ENCODE results near the gene GFI1. TPM values are rescaled to one million over a fixed set of nuclear protein-coding genes. Genes with fewer than 3 reads are reported as not detected.
"Not testable (repeated sequence)": the region's sequence is repeated elsewhere in the genome, so short reads cannot be mapped to it uniquely, and the experiment has no call there.

Gene GFI1
- 0.31 and 0.47 TPM in 2 replicates for total RNA-seq (2022)
- Bru-seq, nascent RNA: percentile 29 among the genes with signal in this experiment
- percentile 19 among the genes with signal in this experiment for BruChase-seq, experiment 1, labeled RNA remaining after a 6-hour chase
- percentile 28 among the genes with signal in this experiment for BruChase-seq, experiment 2, labeled RNA remaining after a 2-hour chase
- long read RNA-seq: 0 reads

DNA sequence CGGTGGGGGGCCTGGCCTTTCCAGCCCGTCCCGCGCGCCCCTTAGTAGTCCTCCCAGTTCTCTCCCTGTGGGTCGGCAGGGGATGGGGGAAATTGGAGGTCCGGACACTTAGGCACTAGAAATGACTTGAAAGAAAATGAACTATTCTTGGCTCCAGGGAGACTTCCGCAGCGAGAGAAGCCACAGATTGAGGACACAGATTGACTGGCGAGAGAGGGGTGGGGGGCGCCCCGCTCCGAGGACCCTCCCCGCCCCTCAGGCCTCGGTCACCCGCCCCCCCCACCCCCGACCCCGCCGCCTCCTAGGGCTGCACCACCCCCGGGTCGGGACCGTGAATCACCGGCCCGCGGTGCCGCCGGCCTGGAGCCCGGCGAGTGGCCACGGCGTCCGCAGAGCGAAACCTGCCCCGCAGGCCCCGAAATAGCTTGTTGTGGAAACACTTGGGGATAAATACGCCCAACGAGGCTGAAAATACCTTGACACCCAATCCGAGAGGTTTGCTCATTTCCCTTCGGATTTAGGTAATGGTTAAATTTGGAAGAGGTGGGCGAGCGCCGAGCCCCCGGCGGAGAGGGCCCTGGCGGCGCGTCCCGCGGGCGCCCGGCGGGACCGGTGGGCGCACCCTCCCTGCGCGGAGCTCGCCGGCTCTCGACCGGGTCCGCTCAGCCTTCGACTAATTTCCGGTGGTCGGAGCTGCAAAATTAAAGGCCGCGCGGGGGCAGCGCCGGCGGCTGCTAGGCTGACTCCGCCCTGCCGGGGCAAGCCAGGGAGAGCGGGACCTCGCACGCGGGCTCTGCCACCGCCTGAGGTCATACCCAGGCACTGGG, at the start of gene GFI1:
Gene GFI1, minus strand, starts transcription at position 675 of the 827 bp plus-strand sequence. CDS start 3,438 bp downstream, outside the sequence.
- Mint-ChIP-seq H3K4me3 (ENCODE audit: low read depth, unreplicated experiment) (peak within 1 kb of the TSS; percentile 75), H3K4me1 (ENCODE audit: low read depth, unreplicated experiment) (peaks cover 11% of the 10 kb centered on the region), H3K9me3 (ENCODE audit: low read depth, unreplicated experiment) (no peaks in the 10 kb centered on the region), H3K36me3 (ENCODE audit: insufficient read depth, unreplicated experiment) (peaks cover 46% of the 10 kb centered on the region), H3K27ac (ENCODE audit: unreplicated experiment) (no peak within 1 kb of the TSS), H3K27me3 (ENCODE audit: unreplicated experiment) (peaks cover 77% of the 10 kb centered on the region)
- BruUV-seq (replicated peaks): no TSS peak
- intact Hi-C loops (cut with micrococcal nuclease; ENCODE audit: unreplicated experiment): loop anchor here (10.0 kb wide), 1 partner anchor 98 kb away; no protein-coding TSS in a partner anchor
- CTCF ChIA-PET: interaction anchor here (0.6 kb wide), 1 partner anchor 195 kb away, joined by 5 read pairs; no protein-coding TSS in a partner anchor
- TF ChIP-seq CTCF (IDR thresholded peaks at IDR 0.05; ENCODE audit: unreplicated experiment): no peak
- DNase-seq: no peak

- H3K27ac Mint-ChIP-seq (ENCODE audit: unreplicated experiment); H3K9me3 Mint-ChIP-seq (ENCODE audit: low read depth, unreplicated experiment); H3K36me3 Mint-ChIP-seq (ENCODE audit: insufficient read depth, unreplicated experiment); BruUV-seq (replicated peaks); CTCF ChIA-PET; H3K4me3 Mint-ChIP-seq (ENCODE audit: low read depth, unreplicated experiment); intact Hi-C loops (cut with micrococcal nuclease; ENCODE audit: unreplicated experiment); DNase-seq; H3K27me3 Mint-ChIP-seq (ENCODE audit: unreplicated experiment): not testable (repeated sequence)
- peaks cover 14% of the 10 kb centered on the region for H3K4me1 Mint-ChIP-seq (ENCODE audit: low read depth, unreplicated experiment)
Measured at GRCh38 chr1:92532371-92532770, 45.6 kb upstream of the GFI1 start.

DNA sequence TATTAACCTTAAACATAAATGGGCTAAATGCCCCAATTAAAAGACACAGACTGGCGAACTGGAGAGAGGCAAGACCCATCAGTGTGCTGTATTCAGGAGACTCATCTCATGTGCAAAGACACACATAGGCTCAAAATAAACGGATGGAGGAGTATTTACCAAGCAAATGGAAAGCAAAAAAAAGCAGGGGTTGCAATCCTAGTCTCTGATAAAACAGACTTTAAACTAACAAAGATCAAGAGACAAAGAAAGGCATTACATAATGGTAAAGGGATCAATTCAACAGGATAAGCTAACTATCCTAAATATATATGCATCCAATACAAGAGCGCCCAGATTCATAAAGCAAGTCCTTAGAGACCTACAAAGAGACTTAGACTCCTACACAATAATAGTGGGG, 45.2 kb upstream of the GFI1 start:
- intact Hi-C loops (cut with micrococcal nuclease; ENCODE audit: unreplicated experiment); DNase-seq; H3K4me3 Mint-ChIP-seq (ENCODE audit: low read depth, unreplicated experiment); CTCF ChIA-PET; H3K27ac Mint-ChIP-seq (ENCODE audit: unreplicated experiment); BruUV-seq (replicated peaks); H3K9me3 Mint-ChIP-seq (ENCODE audit: low read depth, unreplicated experiment); H3K36me3 Mint-ChIP-seq (ENCODE audit: insufficient read depth, unreplicated experiment); H3K27me3 Mint-ChIP-seq (ENCODE audit: unreplicated experiment); H3K4me1 Mint-ChIP-seq (ENCODE audit: low read depth, unreplicated experiment): not testable (repeated sequence)

- CTCF ChIA-PET: interaction anchor here (0.6 kb wide), 1 partner anchor 221 kb away, joined by 3 read pairs; no protein-coding TSS in a partner anchor
Measured at GRCh38 chr1:92527670-92528069, 40.9 kb upstream of the GFI1 start.

DNA sequence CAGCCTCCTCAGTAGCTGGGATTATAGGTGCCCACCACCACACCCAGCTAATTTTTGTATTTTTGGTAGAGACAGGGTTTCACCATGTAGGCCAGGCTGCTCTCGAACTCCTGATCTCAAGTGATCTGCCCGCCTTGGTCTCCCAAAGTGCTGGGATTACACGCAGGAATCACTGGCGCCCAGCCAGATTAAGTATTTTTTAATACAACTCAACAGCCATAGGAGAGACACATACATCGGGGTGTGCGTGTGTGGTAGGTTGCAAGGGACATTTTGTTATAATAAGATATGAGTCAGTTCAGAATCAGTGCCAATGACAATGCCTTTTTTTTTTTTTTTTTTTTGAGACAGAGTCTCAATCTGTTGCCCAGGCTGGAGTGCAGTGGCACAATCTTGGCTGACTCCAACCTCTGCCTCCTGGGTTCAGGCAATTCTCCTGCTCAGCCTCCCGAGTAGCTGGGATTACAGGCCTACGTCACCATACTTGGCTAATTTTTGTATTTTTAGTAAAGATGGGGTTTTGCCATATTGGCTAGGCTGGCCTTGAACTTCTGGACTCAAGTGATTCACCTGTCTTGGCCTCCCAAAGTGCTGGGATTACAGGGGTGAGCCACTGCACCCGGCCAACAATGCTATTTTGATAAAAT, 38.3 kb upstream of the GFI1 start:
- H3K36me3 Mint-ChIP-seq (ENCODE audit: insufficient read depth, unreplicated experiment); BruUV-seq (replicated peaks); H3K27ac Mint-ChIP-seq (ENCODE audit: unreplicated experiment); H3K27me3 Mint-ChIP-seq (ENCODE audit: unreplicated experiment); H3K4me1 Mint-ChIP-seq (ENCODE audit: low read depth, unreplicated experiment); intact Hi-C loops (cut with micrococcal nuclease; ENCODE audit: unreplicated experiment); DNase-seq; H3K4me3 Mint-ChIP-seq (ENCODE audit: low read depth, unreplicated experiment); H3K9me3 Mint-ChIP-seq (ENCODE audit: low read depth, unreplicated experiment): not testable (repeated sequence)
- CTCF ChIA-PET: interaction anchor here (0.8 kb wide), 1 partner anchor 291 kb away, joined by 4 read pairs; no protein-coding TSS in a partner anchor

More at GRCh38 chr1:92527670-92528069, 40.9 kb upstream of the GFI1 start:
- no peak overlapping the region for H3K4me3 Mint-ChIP-seq (ENCODE audit: low read depth, unreplicated experiment)
- intact Hi-C loops (cut with micrococcal nuclease; ENCODE audit: unreplicated experiment): no loop called here
- H3K36me3 Mint-ChIP-seq (ENCODE audit: insufficient read depth, unreplicated experiment): no peaks in the 10 kb centered on the region
- TF ChIP-seq CTCF (IDR thresholded peaks at IDR 0.05; ENCODE audit: unreplicated experiment): no peak
- H3K27ac Mint-ChIP-seq (ENCODE audit: unreplicated experiment): no peak overlapping the region
- peaks cover 8% of the 10 kb centered on the region for H3K4me1 Mint-ChIP-seq (ENCODE audit: low read depth, unreplicated experiment)
- no TSS peak for BruUV-seq (replicated peaks)
- DNase-seq: no peak
- H3K27me3 Mint-ChIP-seq (ENCODE audit: unreplicated experiment): no peaks in the 10 kb centered on the region
- H3K9me3 Mint-ChIP-seq (ENCODE audit: low read depth, unreplicated experiment): no peaks in the 10 kb centered on the region
